HG03354 (cell line): ENCODE data around the gene GLB1L3.
A peak's percentile ranks its signal among the peaks of the same experiment; 100 is the strongest.

ENCODE experiments used
- ATAC-seq: cut with Tn5 transposase; IDR thresholded peaks from one replicate; pipeline ENCODE4 v1.9.1; 2021; ENCODE audit warnings: mild to moderate bottlenecking; ENCODE audit not compliant: unreplicated experiment, poor library complexity, severe bottlenecking

GLB1L3 gene

DNA sequence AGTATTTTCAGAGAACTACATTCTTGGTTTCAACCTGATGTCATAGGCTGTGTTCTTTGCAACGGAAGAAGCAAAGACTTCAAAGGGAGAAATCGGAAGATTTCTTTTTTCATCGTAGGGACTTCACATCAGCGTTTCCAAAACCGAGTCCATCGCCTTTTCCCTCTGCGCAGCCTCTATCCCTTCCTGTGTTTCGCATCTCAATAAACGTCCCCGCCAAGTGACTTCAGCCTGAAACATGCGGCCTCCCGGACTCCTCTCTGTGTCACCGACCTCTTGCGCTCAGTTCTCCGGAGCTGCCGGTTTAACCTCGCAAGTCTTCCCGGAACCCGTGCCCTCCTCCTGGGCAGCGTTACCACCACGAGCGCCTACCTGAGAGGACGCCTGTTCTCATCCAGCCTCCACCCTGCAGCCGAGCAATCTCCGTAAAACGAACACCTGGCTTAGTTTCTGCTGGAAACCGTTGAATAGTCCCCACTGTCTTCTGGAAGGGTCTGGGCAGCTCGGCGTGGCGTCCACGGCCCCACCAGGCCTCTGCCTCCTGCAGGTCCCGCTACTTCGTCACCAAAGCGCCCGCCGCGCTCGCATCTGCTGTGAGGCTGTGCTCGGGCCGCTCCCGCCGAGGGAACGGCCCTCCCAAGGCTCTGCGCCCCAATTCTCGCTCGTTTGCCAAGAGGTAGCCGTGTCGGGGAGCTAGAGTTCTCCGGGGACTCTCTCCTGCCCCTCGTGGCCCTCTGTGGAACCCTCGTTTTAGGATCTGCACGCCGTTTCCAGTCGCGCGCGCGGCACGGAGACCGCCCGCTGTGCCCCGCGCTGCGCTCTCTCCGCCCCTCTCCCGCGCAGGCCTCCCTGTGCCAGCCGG lies at the start of gene GLB1L3:
Gene GLB1L3 (plus strand): TSS at position 846 of the 862 bp plus-strand sequence. CDS start 362 bp downstream, outside the sequence.
- peak; percentile 85 for ATAC-seq

- no peak for ATAC-seq
Observed at GRCh38 chr11:134226806-134227325, 49.3 kb upstream of the GLB1L3 start.

GRCh38 chr11:134228625-134229024 lies 47.6 kb upstream of the GLB1L3 start:
- peak; percentile 59 for ATAC-seq

DNA sequence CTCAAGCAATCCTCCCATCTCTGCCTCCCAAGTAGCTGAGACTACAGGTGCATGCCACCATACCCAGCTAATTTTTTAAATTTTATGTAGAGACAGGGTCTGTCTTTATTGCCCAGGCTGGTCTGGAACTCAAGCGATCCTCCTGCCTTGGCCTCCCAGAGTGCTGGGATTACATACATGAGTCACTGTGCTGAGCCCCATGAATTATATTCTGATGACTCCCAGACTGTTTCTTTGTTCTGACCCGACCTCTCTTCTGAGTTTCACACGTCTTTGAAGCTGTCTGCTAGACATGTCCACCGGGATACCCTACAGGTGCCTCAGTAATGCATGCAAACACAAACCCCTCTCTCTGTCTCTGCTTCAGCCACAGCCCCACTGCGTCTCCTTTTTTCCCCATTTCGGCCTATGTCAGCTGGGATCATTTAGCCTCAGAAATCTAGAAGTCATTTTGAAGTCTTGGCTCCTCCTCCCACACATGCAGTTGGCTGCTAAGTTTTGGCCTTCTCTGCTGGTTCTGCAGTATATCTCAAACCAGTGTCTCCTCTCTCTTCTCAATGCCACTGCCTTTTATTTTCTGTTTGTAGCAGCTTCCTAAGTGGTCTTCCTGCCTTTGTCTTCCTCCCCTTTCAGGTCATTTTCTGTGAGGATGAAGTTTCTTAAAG lies 46.9 kb upstream of the GLB1L3 start:
- no peak for ATAC-seq

DNA sequence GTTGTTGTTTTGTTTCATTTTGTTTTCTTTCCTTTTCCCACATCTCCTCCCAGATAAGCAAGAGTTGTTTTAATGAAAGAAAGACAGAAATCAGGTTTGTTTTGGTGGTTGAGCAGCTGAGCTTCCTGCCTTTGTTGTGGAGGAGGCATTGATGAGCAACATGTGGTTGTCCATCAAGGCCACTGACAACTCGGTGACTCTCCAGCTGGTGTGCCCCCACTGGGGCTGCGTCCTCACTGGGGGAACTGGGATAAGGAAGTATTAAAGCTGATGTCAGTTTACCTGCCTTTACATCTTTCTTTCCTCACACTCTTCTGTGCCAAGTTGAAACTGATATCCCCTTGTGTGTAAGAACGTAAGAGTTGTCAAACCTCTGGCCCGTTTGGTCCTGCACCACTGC lies 45.8 kb upstream of the GLB1L3 start:
- no peak for ATAC-seq

DNA sequence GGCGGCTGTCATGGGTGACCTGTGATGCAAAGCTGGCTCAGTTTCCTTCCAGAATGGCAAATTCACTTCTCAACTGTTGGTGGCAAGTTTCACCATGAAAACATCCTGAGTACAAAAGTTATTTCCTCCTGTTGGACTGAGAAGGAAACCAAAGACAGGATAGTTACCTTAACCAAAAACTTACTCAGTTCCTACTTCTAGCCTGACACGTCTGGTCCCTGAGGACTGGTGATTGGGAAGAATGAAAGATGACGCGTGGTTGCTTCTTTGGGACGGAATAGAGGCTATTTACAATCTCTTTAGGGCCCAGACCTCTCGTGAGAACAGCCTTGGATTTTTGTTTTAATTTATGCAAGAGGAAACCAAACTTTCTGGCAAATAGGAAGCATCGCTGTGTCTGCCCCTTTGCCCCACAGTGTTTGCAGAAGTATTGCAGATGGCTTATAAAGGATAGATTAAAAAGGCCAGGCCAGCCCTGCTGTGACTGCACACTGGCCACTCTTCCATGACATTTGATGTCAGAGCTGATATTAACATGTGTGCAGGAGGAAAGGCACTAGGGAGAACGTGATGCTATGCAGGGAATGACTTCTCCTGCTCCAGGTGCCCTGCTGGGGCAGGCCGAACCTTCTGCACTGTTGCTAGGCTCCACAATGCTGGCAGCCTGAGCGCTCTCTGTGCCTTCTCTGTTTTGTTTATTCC lies 44.1 kb upstream of the GLB1L3 start:
- no peak for ATAC-seq

GRCh38 chr11:134233729-134234179 lies 42.4 kb upstream of the GLB1L3 start:
- ATAC-seq, result no peak

GRCh38 chr11:134235399-134235798 lies 40.8 kb upstream of the GLB1L3 start:
- no peak for ATAC-seq

DNA sequence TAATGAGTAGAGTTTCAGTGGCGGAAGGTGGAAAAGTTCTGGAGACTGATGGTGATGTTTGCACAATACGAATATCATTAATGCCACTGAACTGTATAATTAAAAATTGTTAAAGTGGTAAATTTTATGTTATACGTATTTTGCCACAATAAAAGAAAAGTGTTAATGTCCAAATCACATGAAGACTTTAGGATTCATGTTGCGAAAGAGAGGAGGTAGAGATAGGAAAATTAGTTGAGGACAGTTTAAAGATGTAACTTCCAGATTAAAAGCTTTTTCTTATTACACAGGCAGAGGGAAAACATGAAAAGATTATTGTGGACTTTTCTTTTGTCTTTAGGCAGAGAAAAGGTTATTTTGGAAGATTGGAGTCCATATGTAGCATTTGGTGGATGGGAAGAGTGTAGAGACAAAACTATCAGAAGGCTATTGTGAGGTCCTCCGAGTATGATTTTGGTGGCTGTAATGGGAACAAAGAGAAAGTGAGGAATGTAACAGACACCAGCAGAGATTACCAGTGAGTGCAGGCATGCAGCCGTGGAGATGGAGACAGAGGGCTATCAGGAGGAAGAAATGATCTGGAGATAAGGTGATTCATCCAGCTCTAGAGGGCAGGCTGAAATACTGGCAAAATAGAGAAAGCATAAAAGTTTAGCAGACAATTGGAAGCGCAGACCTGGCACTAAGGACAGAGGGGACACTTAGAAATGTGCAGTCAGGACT lies 39.2 kb upstream of the GLB1L3 start:
- no peak for ATAC-seq

DNA sequence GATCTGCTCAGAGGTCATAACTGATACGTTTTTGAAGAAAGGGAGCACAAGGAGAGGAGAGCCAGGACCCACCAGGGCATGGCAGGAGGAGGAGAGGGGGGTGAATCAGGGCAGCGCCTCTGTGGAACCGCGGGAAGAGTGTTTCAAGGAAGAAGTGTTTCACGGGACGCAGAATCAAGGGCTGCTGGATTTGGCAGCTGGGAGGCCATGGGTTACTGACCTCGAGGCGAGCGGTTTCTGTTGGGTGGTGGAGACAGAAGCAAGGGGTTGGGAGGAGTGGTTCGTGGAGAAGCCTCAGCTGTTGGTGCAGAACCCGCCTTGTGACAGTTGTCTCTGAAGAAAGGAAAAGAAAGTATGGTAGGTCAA lies 38.6 kb upstream of the GLB1L3 start:
- ATAC-seq, result no peak

DNA sequence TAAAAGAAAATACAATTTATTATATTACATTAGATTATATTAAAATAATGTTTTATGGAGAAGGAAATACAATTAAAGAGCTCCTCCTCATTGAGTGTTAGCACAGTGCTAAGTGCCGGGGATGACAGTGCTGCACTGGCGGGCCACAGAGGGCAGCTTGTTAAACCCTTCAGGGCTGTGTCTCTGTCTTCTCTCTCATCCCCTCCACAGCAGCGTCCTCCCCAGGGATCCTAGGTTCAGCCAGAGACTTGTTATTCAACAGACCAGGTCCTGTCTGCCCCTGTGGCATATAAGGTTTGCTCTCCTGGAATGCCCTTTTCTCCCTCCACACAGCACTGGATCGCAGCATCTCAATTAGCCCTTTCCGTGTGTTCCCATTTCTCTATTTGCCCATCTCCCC lies 37.2 kb upstream of the GLB1L3 start:
- no peak for ATAC-seq

DNA sequence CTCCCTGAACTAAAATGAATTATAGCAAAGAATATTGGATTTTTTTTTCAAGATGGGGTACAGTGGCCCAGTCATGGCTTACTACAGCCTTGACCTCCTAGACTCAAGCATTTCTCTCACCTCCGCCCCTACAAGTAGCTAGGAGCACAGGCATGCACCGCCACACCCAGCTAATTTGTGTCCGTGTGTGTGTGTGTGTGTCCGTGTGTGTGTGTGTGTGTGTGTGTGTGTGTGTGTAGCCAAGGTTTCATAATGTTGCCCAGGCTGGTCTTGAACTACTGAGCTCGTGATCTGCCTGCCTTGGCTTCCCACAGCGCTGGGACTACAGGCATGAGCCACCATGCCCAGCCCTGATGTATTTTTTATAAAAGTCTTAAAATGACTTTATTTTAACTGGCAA lies 35.6 kb upstream of the GLB1L3 start:
- no peak for ATAC-seq

DNA sequence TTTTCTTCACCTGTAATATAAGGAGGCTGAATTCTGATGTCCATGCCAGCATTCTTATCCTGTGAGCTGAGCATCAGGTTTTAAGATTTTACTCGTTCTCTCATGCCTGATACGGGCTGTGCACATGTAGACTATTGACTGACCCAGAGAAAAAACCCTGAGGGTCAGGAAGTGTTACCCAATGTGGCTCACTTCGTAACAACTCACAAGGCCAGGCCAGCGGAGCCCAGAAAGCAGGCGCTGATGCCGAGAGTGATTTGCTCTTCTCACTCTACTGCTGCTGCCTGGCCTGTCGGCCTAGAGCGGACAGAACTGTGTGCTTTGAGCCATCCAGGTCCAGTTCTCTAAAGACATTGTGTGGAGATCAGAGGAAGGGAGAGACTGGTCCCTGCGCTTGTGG lies 33.8 kb upstream of the GLB1L3 start:
- ATAC-seq, result no peak

GRCh38 chr11:134243913-134244312 lies 32.3 kb upstream of the GLB1L3 start:
- ATAC-seq, result no peak

GRCh38 chr11:134244593-134244992 lies 31.6 kb upstream of the GLB1L3 start:
- ATAC-seq, result peak; percentile 94

- no peak for ATAC-seq
Observed at GRCh38 chr11:134245434-134245833, 30.7 kb upstream of the GLB1L3 start.

DNA sequence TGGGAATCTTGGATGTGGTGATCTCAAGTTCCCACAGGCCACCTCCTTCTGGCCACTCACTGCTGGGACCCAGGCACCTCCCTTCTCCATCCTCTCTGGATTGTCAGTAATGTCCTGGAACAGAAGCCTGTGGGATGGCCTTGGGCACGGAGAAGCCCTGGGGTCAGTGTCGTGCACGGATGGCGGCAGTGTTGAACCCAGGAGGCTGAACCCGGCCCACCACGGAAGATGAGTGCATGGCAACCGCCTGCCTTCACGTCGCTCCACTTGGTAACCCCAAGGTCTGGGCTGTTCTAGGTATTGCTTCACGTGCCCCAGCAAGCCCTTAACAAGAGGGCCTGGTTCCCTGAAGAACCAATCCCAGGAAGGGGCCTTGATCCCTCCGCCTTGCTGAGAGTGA lies 30.1 kb upstream of the GLB1L3 start:
- ATAC-seq, result no peak

DNA sequence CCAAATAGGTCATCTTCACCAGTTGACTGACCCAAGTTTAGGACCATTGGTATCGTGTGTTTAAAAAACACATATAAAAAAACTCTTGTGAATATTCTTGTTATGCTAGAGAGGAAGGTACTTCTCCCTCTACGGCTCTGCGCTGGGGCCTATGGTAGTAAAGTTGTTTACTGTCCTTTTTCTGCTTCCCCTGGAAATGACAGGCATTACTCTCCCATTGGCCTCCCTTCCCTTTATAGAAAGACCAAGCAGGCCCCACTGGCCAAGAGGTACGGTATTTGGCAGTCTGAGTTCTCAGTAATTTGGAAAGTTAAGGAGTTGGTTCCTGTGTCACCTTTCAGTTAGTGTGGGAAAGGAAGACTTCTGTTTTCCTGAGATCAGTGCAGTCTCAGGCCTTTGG lies 29.5 kb upstream of the GLB1L3 start:
- no peak for ATAC-seq

DNA sequence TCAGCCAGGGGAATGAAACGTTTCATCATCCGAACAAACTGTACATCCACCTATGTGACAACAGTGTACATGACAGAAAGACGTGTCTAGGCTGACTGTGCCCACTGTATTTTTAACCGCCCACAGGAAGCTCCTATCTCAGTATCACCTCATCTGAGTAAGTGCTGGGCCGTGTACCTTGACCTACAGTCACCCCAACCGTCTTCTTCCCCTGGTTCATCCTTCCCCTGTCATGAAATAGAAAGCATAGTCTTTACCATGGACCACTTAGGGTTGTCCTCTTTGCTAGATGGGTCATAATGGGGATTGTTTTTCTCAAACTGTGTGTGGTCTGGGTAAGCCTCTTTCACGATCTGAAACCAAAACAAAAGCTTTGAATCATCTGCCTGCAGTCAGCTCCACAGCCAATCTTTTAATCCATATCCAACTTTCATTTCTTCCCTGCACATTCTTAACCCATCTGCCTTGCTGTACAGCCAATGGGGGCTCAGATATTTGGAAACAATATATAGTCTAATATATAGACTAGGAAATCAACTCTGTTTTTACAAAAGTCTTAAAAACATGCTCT lies 27.2 kb upstream of the GLB1L3 start:
- no peak for ATAC-seq
